ENCODE measurements around the gene UGT1A10. TPM values are rescaled to one million over a fixed set of nuclear protein-coding genes. Genes with fewer than 3 reads are reported as not detected.
"Not testable (repeated sequence)": the region's sequence is repeated elsewhere in the genome, so short reads cannot be mapped to it uniquely, and the experiment has no call there.

The UGT1A10 gene
- total RNA-seq, 1 experiment from 2014 or later = not detected

GRCh38 chr2:233700028-233700635 lies 63.9 kb downstream of the UGT1A10 start:
- H3K4me1 ChIP-seq (ENCODE audit: control insufficient read depth in 1 of 2, insufficient read depth in 2 of 2, low read length in 2 of 2) = no peaks in the 10 kb centered on the region
- TF ChIP-seq YY1 (IDR thresholded peaks at IDR 0.05; ENCODE audit: extremely low read depth, insufficient replicate concordance, low read depth, low read length) = no peak
- no peak for TF ChIP-seq ELF1 (IDR thresholded peaks at IDR 0.05; ENCODE audit: borderline replicate concordance, low read depth)
- TF ChIP-seq EGR1 (IDR thresholded peaks at IDR 0.05; ENCODE audit: low read depth) = no peak
- TF ChIP-seq FOSL1 (IDR thresholded peaks at IDR 0.05; ENCODE audit: low read depth) = no peak
- no peak for TF ChIP-seq MAX (IDR thresholded peaks at IDR 0.05)
- TF ChIP-seq TCF7L2 (IDR thresholded peaks at IDR 0.05; ENCODE audit: borderline replicate concordance, extremely low read depth, insufficient read depth, insufficient read length) = no peak
- TF ChIP-seq ZFX (IDR thresholded peaks at IDR 0.05) = no peak
- TF ChIP-seq SIN3A (IDR thresholded peaks at IDR 0.05; ENCODE audit: low read depth) = no peak
- TF ChIP-seq CEBPB (IDR thresholded peaks at IDR 0.05; ENCODE audit: low read depth) = no peak
- TF ChIP-seq CBX3 (IDR thresholded peaks at IDR 0.05; ENCODE audit: low read depth) = no peak
- TF ChIP-seq REST (IDR thresholded peaks at IDR 0.05; ENCODE audit: low read depth) = no peak
- no peak for TF ChIP-seq ZNF274 (IDR thresholded peaks at IDR 0.05; ENCODE audit: low read depth, low read length)
- no peak for TF ChIP-seq CTCF (IDR thresholded peaks at IDR 0.05 in 2 of 3, conservative IDR thresholded peaks at IDR 0.05 in 1 of 3; ENCODE audit: borderline replicate concordance in 1 of 3, insufficient read depth in 1 of 3, low read depth in 2 of 3, low read length in 2 of 3)
- TF ChIP-seq ATF3 (IDR thresholded peaks at IDR 0.05) = no peak
- TF ChIP-seq RAD21 (IDR thresholded peaks at IDR 0.05; ENCODE audit: low read depth) = no peak
- no peak for TF ChIP-seq POLR2AphosphoS5 (IDR thresholded peaks at IDR 0.05; ENCODE audit: low read depth, low read length)
- no peaks in the 10 kb centered on the region for H3K36me3 ChIP-seq (ENCODE audit: control insufficient read depth in 1 of 2, insufficient read depth in 2 of 2, low read length in 2 of 2)
- ATAC-seq = no peak
- no peak overlapping the region for H3K4me3 ChIP-seq (replicated peaks in 1 of 2; ENCODE audit: low read depth in 1 of 2, low read length in 2 of 2)
- BruUV-seq (replicated peaks) = no TSS peak
- H3K4me2 ChIP-seq (ENCODE audit: low read length) = no peak overlapping the region
- CTCF ChIA-PET = no interaction called here
- H3K9me3 ChIP-seq (ENCODE audit: control insufficient read depth in 1 of 2, insufficient read depth in 1 of 2, low read depth in 1 of 2, low read length in 2 of 2) = no peaks in the 10 kb centered on the region
- no peak for DNase-seq (ENCODE audit: low read depth, low spot score)
- no peak overlapping the region for H3K9ac ChIP-seq (ENCODE audit: low read length)
- RAD21 ChIA-PET (ENCODE audit: low non-redundant PET in 1 of 2, low total read pairs in 2 of 2, uncharacterized antibody in 2 of 2, unreplicated experiment in 2 of 2) = no interaction called here
- H2AFZ ChIP-seq (ENCODE audit: low read depth, low read length, poor library complexity, severe bottlenecking) = no peak overlapping the region
- H3K79me2 ChIP-seq (ENCODE audit: insufficient read depth, low read length) = no peaks in the 10 kb centered on the region
- H3K9me2 ChIP-seq (ENCODE audit: insufficient read depth) = no peaks in the 10 kb centered on the region
- POLR2A ChIA-PET = no interaction called here
- no peaks in the 10 kb centered on the region for H4K20me1 ChIP-seq (ENCODE audit: insufficient read depth)
- no peaks in the 10 kb centered on the region for H3K27me3 ChIP-seq (ENCODE audit: insufficient read depth, low read length)
- H3K27ac ChIP-seq (ENCODE audit: low read depth, low read length) = no peak overlapping the region
- intact Hi-C loops (cut with micrococcal nuclease) = no loop called here

- H4K20me1 ChIP-seq (ENCODE audit: insufficient read depth); H2AFZ ChIP-seq (ENCODE audit: low read depth, low read length, poor library complexity, severe bottlenecking); H3K9ac ChIP-seq (ENCODE audit: low read length); H3K4me2 ChIP-seq (ENCODE audit: low read length); H3K9me2 ChIP-seq (ENCODE audit: insufficient read depth); CTCF ChIA-PET; POLR2A ChIA-PET; H3K36me3 ChIP-seq (ENCODE audit: control insufficient read depth in 1 of 2, insufficient read depth in 2 of 2, low read length in 2 of 2); BruUV-seq (replicated peaks); RAD21 ChIA-PET (ENCODE audit: low non-redundant PET in 1 of 2, low total read pairs in 2 of 2, uncharacterized antibody in 2 of 2, unreplicated experiment in 2 of 2); intact Hi-C loops (cut with micrococcal nuclease); H3K27me3 ChIP-seq (ENCODE audit: insufficient read depth, low read length); H3K27ac ChIP-seq (ENCODE audit: low read depth, low read length); ATAC-seq; DNase-seq (ENCODE audit: low read depth, low spot score); H3K9me3 ChIP-seq (ENCODE audit: control insufficient read depth in 1 of 2, insufficient read depth in 1 of 2, low read depth in 1 of 2, low read length in 2 of 2); H3K79me2 ChIP-seq (ENCODE audit: insufficient read depth, low read length); H3K4me1 ChIP-seq (ENCODE audit: control insufficient read depth in 1 of 2, insufficient read depth in 2 of 2, low read length in 2 of 2); H3K4me3 ChIP-seq (replicated peaks in 1 of 2; ENCODE audit: low read depth in 1 of 2, low read length in 2 of 2): not testable (repeated sequence)
These were observed 64.6 kb downstream of the UGT1A10 start for GRCh38 chr2:233700842-233701241.

All from HCT116 (cell line).